Activated naive CD8-positive, alpha-beta T cell treated with anti-CD3 and anti-CD28 coated beads for 36 hours (primary cell): ENCODE measurements around the gene AKR1C1. TPM values are rescaled to one million over a fixed set of nuclear protein-coding genes. Genes with fewer than 3 reads are reported as not detected.
"Not testable (repeated sequence)": the region's sequence is repeated elsewhere in the genome, so short reads cannot be mapped to it uniquely, and the experiment has no call there.

Experiments used
- DNase-seq: peaks from one replicate; pipeline ENCODE4 v3.0.0; 2021
- H3K27ac Mint-ChIP-seq: one replicate; pipeline ENCODE4 v1.8.0; 2022; ENCODE audit warnings: mild to moderate bottlenecking, moderate library complexity, mixed read lengths
- H3K27me3 Mint-ChIP-seq: one replicate; pipeline ENCODE4 v1.8.0; 2022; ENCODE audit warnings: mild to moderate bottlenecking, mixed read lengths
- H3K36me3 Mint-ChIP-seq: one replicate; pipeline ENCODE4 v1.8.0; 2021; ENCODE audit warnings: mild to moderate bottlenecking, mixed read lengths
- H3K4me1 Mint-ChIP-seq: one replicate; pipeline ENCODE4 v1.8.0; 2021; ENCODE audit warnings: mixed read lengths
- H3K4me3 Mint-ChIP-seq: one replicate; pipeline ENCODE4 v1.8.0; 2022; ENCODE audit warnings: mild to moderate bottlenecking, moderate library complexity, mixed read lengths
- H3K9me3 Mint-ChIP-seq: one replicate; pipeline ENCODE4 v1.8.0; 2022; ENCODE audit warnings: mixed read lengths
- total RNA-seq, 2 experiments: library from RNA; stranded (reverse); gene quantifications; one replicate each; pipeline ENCODE4 v1.2.3, GENCODE V29; 2021

AKR1C1 gene
- total RNA-seq, 2 experiments from 2014 or later, result 0.14 to 0.21 TPM

- no peaks in the 10 kb centered on the region for H3K36me3 Mint-ChIP-seq
Observed at GRCh38 chr10:5014936-5015335, 51.7 kb downstream of the AKR1C1 start.

GRCh38 chr10:5018134-5018533 is 54.9 kb downstream of the AKR1C1 start:
- H3K36me3 Mint-ChIP-seq, result no peaks in the 10 kb centered on the region
- DNase-seq, result no peak
- H3K27me3 Mint-ChIP-seq, result no peaks in the 10 kb centered on the region
- no peak overlapping the region for H3K27ac Mint-ChIP-seq
- no peaks in the 10 kb centered on the region for H3K9me3 Mint-ChIP-seq
- no peak overlapping the region for H3K4me3 Mint-ChIP-seq
- no peaks in the 10 kb centered on the region for H3K4me1 Mint-ChIP-seq

More at GRCh38 chr10:5014936-5015335, 51.7 kb downstream of the AKR1C1 start:
- no peaks in the 10 kb centered on the region for H3K9me3 Mint-ChIP-seq
- H3K4me1 Mint-ChIP-seq, result no peaks in the 10 kb centered on the region
- H3K27me3 Mint-ChIP-seq, result no peaks in the 10 kb centered on the region
- H3K27ac Mint-ChIP-seq, result no peak overlapping the region
- no peak for DNase-seq
- no peak overlapping the region for H3K4me3 Mint-ChIP-seq

GRCh38 chr10:5018671-5019277 is 55.6 kb downstream of the AKR1C1 start:
- not testable (repeated sequence) for H3K4me1 Mint-ChIP-seq, H3K27me3 Mint-ChIP-seq, H3K27ac Mint-ChIP-seq, H3K4me3 Mint-ChIP-seq, H3K36me3 Mint-ChIP-seq, H3K9me3 Mint-ChIP-seq, DNase-seq

GRCh38 chr10:5019770-5020612 is 56.8 kb downstream of the AKR1C1 start:
- H3K9me3 Mint-ChIP-seq, H3K27me3 Mint-ChIP-seq, H3K4me1 Mint-ChIP-seq, DNase-seq, H3K4me3 Mint-ChIP-seq, H3K36me3 Mint-ChIP-seq, H3K27ac Mint-ChIP-seq: not testable (repeated sequence)

- H3K4me3 Mint-ChIP-seq, H3K9me3 Mint-ChIP-seq, H3K4me1 Mint-ChIP-seq, H3K36me3 Mint-ChIP-seq, DNase-seq, H3K27ac Mint-ChIP-seq, H3K27me3 Mint-ChIP-seq: not testable (repeated sequence)
Observed at GRCh38 chr10:5021624-5022290, 58.5 kb downstream of the AKR1C1 start.

DNA sequence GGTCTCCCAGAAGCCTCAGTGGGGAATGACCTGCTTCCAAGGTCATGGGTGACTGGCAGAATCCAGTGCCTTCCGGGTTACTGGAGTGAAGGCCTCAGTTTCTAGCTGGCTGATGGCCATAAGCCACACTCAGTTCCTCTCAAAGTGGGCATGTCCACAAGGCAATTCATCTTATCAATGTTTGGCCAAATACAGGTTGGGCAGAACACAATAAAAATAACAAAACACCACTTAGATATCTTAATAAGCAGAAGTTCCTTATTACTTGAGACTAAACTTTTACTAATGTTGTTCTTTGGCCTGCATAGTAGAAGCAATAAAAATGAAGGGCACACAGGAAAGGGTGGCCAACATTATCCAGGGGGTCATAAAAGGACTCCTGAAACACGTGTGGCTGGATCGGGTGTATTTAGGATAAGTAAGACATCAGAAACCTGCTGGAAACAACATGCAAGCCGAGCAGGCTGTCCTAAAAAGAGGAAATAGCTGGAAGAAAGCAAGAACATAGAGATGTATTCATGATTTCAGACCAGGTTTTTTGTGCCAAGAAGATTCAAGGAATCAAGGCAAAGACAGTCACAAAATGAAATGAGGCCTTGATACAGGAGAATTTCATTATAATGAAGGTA is 60.1 kb downstream of the AKR1C1 start:
- DNase-seq, result no peak
- peaks cover 3% of the 10 kb centered on the region for H3K9me3 Mint-ChIP-seq
- no peaks in the 10 kb centered on the region for H3K27me3 Mint-ChIP-seq
- H3K27ac Mint-ChIP-seq, result no peak overlapping the region
- no peaks in the 10 kb centered on the region for H3K4me1 Mint-ChIP-seq
- H3K36me3 Mint-ChIP-seq, result no peaks in the 10 kb centered on the region
- H3K4me3 Mint-ChIP-seq, result no peak overlapping the region

DNA sequence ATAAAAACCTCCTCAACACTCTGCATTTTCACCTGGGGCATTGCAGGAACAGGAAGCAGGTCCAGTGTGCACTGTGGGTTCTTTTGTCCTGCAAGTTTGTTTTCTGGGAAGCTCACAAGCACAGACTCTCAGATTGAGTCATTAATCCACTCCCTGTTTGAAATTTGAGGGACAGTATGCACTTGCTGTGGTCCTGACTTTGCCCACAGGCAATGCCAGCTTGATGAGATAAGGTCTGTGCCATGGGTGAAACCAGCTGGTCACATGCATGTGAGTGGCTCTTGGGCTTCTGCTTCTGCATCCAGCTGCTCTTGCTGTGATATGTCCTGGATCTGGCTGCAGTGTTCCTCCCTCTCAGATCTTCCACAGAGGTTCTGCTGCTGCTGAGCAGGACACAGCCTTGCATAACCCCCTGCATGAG is 62.3 kb downstream of the AKR1C1 start:
- not testable (repeated sequence) for H3K27me3 Mint-ChIP-seq, DNase-seq, H3K4me1 Mint-ChIP-seq, H3K36me3 Mint-ChIP-seq, H3K27ac Mint-ChIP-seq, H3K9me3 Mint-ChIP-seq, H3K4me3 Mint-ChIP-seq

GRCh38 chr10:5030989-5031388 is 67.8 kb downstream of the AKR1C1 start:
- no peak for DNase-seq
- no peaks in the 10 kb centered on the region for H3K4me1 Mint-ChIP-seq
- no peaks in the 10 kb centered on the region for H3K27me3 Mint-ChIP-seq
- no peak overlapping the region for H3K4me3 Mint-ChIP-seq
- no peak overlapping the region for H3K27ac Mint-ChIP-seq
- peaks cover 4% of the 10 kb centered on the region for H3K36me3 Mint-ChIP-seq
- H3K9me3 Mint-ChIP-seq, result peaks cover 19% of the 10 kb centered on the region

- not testable (repeated sequence) for H3K27ac Mint-ChIP-seq, DNase-seq, H3K27me3 Mint-ChIP-seq, H3K36me3 Mint-ChIP-seq, H3K4me3 Mint-ChIP-seq, H3K4me1 Mint-ChIP-seq
- H3K9me3 Mint-ChIP-seq, result peaks cover 17% of the 10 kb centered on the region
Observed at GRCh38 chr10:5031588-5031987, 68.4 kb downstream of the AKR1C1 start.

- not testable (repeated sequence) for DNase-seq, H3K27me3 Mint-ChIP-seq, H3K27ac Mint-ChIP-seq, H3K4me3 Mint-ChIP-seq, H3K36me3 Mint-ChIP-seq, H3K4me1 Mint-ChIP-seq
- peaks cover 16% of the 10 kb centered on the region for H3K9me3 Mint-ChIP-seq
Observed at GRCh38 chr10:5032444-5032843, 69.2 kb downstream of the AKR1C1 start.

Other genes starting within 250 kb of the AKR1C1 start
- 1 to 10 TPM; 5.1 to 5.6 TPM for gene AKR1E2, start 137.2 kb upstream of the AKR1C1 start, total RNA-seq
- not detected for gene AKR1C2, start 40.4 kb downstream of the AKR1C1 start, total RNA-seq
- under 1 TPM; 0.50 to 0.87 TPM for gene AKR1C3, start 131.0 kb downstream of the AKR1C1 start, total RNA-seq
- under 1 TPM in 1 of 2 experiments, not detected in 1; 0.22 TPM for gene AKR1C8, start 221.7 kb downstream of the AKR1C1 start, total RNA-seq
- gene AKR1C4, start 233.4 kb downstream of the AKR1C1 start, total RNA-seq, result not detected